HFF-Myc (cell line): Measurements from ENCODE around the gene OR51F1.
"Not testable (repeated sequence)": the region's sequence is repeated elsewhere in the genome, so short reads cannot be mapped to it uniquely, and the experiment has no call there.

Experiments used
- DNase-seq: peaks from one replicate; pipeline ENCODE4 v3.0.0-alpha.2; 2011; ENCODE audit warnings: low read depth; ENCODE audit errors: extremely low read depth
- H3K4me3 ChIP-seq: replicated peaks from 2 replicates; pipeline ENCODE4 v1.5.1; 2011; ENCODE audit warnings: low read depth, mild to moderate bottlenecking, control low read depth, low read length
- TF ChIP-seq, protein P1 (sequence below): IDR thresholded peaks from 2 replicates; pipeline ENCODE4 v1.5.1; 2012; ENCODE audit warnings: mild to moderate bottlenecking, low read depth, low read length, control low read depth; ENCODE audit errors: missing control alignments

Gene OR51F1

GRCh38 chr11:4727171-4727570 lies 42.6 kb downstream of the OR51F1 start:
- TF ChIP-seq, protein P1, sequence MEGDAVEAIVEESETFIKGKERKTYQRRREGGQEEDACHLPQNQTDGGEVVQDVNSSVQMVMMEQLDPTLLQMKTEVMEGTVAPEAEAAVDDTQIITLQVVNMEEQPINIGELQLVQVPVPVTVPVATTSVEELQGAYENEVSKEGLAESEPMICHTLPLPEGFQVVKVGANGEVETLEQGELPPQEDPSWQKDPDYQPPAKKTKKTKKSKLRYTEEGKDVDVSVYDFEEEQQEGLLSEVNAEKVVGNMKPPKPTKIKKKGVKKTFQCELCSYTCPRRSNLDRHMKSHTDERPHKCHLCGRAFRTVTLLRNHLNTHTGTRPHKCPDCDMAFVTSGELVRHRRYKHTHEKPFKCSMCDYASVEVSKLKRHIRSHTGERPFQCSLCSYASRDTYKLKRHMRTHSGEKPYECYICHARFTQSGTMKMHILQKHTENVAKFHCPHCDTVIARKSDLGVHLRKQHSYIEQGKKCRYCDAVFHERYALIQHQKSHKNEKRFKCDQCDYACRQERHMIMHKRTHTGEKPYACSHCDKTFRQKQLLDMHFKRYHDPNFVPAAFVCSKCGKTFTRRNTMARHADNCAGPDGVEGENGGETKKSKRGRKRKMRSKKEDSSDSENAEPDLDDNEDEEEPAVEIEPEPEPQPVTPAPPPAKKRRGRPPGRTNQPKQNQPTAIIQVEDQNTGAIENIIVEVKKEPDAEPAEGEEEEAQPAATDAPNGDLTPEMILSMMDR = no peak
- no peak for DNase-seq
- no peak overlapping the region for H3K4me3 ChIP-seq

- not testable (repeated sequence) for H3K4me3 ChIP-seq, DNase-seq
Measured at GRCh38 chr11:4722616-4723534, 46.9 kb downstream of the OR51F1 start.
